ENCODE results near the gene SAMM50.

DNA sequence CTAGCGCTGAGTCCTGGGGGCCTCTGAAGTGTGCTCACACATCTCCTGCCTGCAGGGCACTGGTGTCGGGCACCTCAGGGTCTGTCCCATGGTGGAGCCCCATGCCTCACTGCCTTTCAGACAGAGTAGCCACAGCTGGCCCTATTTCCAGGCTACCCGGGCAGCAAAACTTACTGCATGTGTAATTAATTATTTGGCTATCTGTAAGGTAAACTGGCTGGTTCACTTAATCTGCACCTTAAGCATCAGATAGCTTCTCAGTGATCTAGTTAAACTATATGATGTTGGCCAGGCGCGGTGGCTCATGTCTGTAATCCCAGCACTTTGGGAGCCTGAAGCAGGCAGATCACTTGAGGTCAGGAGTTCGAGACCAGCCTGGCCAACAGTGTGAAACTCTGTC is 26.3 kb upstream of the SAMM50 start:
- TF ChIP-seq CTCF (IDR thresholded peaks at IDR 0.05; ENCODE audit: low read length) (no peak), EZH2 (optimal IDR thresholded peaks at IDR 0.05; ENCODE audit: low read depth, low read length) (no peak)
